GM19455 (cell line): ENCODE data around the gene SEC24D.

ENCODE experiments used
- ATAC-seq: cut with Tn5 transposase; IDR thresholded peaks from one replicate; pipeline ENCODE4 v1.9.1; 2021; ENCODE audit not compliant: unreplicated experiment

Gene SEC24D

GRCh38 chr4:118843237-118843636, 7.3 kb upstream of the SEC24D start:
- no peak for ATAC-seq

- ATAC-seq = no peak
Measured at GRCh38 chr4:118842055-118842454, 6.1 kb upstream of the SEC24D start.

- ATAC-seq = no peak
Measured at GRCh38 chr4:118839221-118839927, 3.4 kb upstream of the SEC24D start.

GRCh38 chr4:118837121-118837507, 1.2 kb upstream of the SEC24D start:
- no peak for ATAC-seq

GRCh38 chr4:118836301-118837120, 585 bp upstream of the SEC24D start:
- ATAC-seq = peak; percentile 37

GRCh38 chr4:118834960-118835569, 861 bp downstream of the SEC24D start:
- peak; percentile 68 for ATAC-seq

- no peak for ATAC-seq
Measured at GRCh38 chr4:118834070-118834469, 1.9 kb downstream of the SEC24D start.

GRCh38 chr4:118833192-118833820, 2.6 kb downstream of the SEC24D start:
- ATAC-seq = no peak

- no peak for ATAC-seq
Measured at GRCh38 chr4:118829107-118829506, 6.8 kb downstream of the SEC24D start.

GRCh38 chr4:118826723-118827444, 9.0 kb downstream of the SEC24D start:
- no peak for ATAC-seq

GRCh38 chr4:118825799-118826198, 10.1 kb downstream of the SEC24D start:
- ATAC-seq = peak; percentile 65

GRCh38 chr4:118824141-118824540, 11.8 kb downstream of the SEC24D start:
- no peak for ATAC-seq

- no peak for ATAC-seq
Measured at GRCh38 chr4:118823471-118823870, 12.5 kb downstream of the SEC24D start.

GRCh38 chr4:118821590-118822293, 14.2 kb downstream of the SEC24D start:
- ATAC-seq = no peak

GRCh38 chr4:118817178-118817930, 18.6 kb downstream of the SEC24D start:
- ATAC-seq = no peak

GRCh38 chr4:118816538-118817177, 19.3 kb downstream of the SEC24D start:
- no peak for ATAC-seq

- no peak for ATAC-seq
Measured at GRCh38 chr4:118814891-118815290, 21.0 kb downstream of the SEC24D start.

- ATAC-seq = no peak
Measured at GRCh38 chr4:118814058-118814457, 21.9 kb downstream of the SEC24D start.

GRCh38 chr4:118813561-118813960, 22.4 kb downstream of the SEC24D start:
- no peak for ATAC-seq
